Measurements from ENCODE around the gene TRIM17. TPM values are rescaled to one million over a fixed set of nuclear protein-coding genes. Genes with fewer than 3 reads are reported as not detected.

TRIM17 gene
- total and polyA plus RNA-seq, 9 of the 15 experiments (the other 6 are each of a cell fraction or from before 2014, with no cell fraction given) = not detected

DNA sequence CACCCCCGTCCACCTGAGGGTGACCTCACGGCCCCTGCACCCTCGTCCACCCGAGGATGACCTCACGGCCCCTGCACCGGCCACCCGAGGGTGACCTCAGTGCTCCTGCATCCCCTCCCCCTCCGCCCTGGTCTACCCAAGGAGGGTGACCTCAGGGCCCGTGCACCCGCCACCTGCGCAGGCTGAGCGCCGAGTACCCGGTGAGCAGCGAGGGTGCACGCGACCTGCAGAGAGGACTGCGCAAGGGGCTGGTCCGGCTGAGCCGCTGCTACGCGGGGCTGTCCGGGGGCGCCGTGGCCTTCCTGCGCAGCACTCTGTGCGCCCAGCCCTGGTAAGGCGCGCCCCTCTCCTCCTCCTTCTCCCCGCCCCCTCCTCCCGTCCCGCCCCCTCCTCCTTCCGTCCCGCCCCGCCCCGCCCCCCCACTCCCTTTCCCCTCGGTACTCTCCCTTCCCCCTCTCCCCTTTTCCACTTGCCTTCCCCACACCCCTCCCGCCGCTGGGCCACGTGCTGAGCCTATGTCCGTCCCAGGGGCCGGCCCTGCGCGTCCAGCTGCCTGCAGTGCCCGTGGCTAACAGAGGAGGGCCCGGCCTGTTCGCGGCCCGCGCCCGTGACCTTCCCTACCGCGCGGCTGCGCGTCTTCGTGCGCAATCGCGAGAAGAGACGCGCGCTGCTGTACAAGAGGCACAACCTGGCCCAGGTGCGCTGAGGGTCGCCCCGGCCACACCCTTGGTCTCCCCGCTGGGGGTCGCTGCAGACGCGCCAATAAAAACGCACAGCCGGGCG is 38.4 kb downstream of the TRIM17 start (continued):
- TF ChIP-seq ATF1 (CRISPR knock-in tag; IDR thresholded peaks at IDR 0.05) (no peak), ATF1 (tag; IDR thresholded peaks at IDR 0.05) (no peak), CTBP1 (IDR thresholded peaks at IDR 0.05; ENCODE audit: borderline replicate concordance) (peak; percentile 50; the same call in 1 of the 2 replicates), USF2 (CRISPR knock-in tag; IDR thresholded peaks at IDR 0.05) (peak; percentile 72), CHD2 (IDR thresholded peaks at IDR 0.05; ENCODE audit: low read depth, low read length) (peak; percentile 84), CXXC5 (CRISPR knock-in tag; IDR thresholded peaks at IDR 0.05) (peak; percentile 65), HNRNPK (IDR thresholded peaks at IDR 0.05; ENCODE audit: low read depth, low read length, poor library complexity, severe bottlenecking) (peak; percentile 77), ZNF584 (CRISPR knock-in tag; IDR thresholded peaks at IDR 0.05; ENCODE audit: low read depth) (no peak), L3MBTL2 (IDR thresholded peaks at IDR 0.05) (peak; percentile 71), PCBP1 (IDR thresholded peaks at IDR 0.05; ENCODE audit: low read depth, low read length, poor library complexity, severe bottlenecking) (peak; percentile 84), POLR2G (IDR thresholded peaks at IDR 0.05; ENCODE audit: low read depth, low read length) (peak; percentile 64), EGR1 (conservative IDR thresholded peaks at IDR 0.05) (0 out of 2 replicates have a peak, but pooled peaks have one; percentile 12), FIP1L1 (IDR thresholded peaks at IDR 0.05; ENCODE audit: low read depth, low read length, poor library complexity, severe bottlenecking) (peak; percentile 20), HNRNPL (IDR thresholded peaks at IDR 0.05; ENCODE audit: low read depth, low read length) (peak; percentile 26; the same call in 1 of the 2 replicates), NR1H2 (CRISPR knock-in tag; IDR thresholded peaks at IDR 0.05) (no peak), ZNF174 (CRISPR knock-in tag; IDR thresholded peaks at IDR 0.05) (no peak)
- TF ChIP-seq, protein P1, sequence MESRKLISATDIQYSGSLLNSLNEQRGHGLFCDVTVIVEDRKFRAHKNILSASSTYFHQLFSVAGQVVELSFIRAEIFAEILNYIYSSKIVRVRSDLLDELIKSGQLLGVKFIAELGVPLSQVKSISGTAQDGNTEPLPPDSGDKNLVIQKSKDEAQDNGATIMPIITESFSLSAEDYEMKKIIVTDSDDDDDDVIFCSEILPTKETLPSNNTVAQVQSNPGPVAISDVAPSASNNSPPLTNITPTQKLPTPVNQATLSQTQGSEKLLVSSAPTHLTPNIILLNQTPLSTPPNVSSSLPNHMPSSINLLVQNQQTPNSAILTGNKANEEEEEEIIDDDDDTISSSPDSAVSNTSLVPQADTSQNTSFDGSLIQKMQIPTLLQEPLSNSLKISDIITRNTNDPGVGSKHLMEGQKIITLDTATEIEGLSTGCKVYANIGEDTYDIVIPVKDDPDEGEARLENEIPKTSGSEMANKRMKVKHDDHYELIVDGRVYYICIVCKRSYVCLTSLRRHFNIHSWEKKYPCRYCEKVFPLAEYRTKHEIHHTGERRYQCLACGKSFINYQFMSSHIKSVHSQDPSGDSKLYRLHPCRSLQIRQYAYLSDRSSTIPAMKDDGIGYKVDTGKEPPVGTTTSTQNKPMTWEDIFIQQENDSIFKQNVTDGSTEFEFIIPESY (CRISPR knock-in tag; IDR thresholded peaks at IDR 0.05) = peak; percentile 98
- TF ChIP-seq, protein P2, sequence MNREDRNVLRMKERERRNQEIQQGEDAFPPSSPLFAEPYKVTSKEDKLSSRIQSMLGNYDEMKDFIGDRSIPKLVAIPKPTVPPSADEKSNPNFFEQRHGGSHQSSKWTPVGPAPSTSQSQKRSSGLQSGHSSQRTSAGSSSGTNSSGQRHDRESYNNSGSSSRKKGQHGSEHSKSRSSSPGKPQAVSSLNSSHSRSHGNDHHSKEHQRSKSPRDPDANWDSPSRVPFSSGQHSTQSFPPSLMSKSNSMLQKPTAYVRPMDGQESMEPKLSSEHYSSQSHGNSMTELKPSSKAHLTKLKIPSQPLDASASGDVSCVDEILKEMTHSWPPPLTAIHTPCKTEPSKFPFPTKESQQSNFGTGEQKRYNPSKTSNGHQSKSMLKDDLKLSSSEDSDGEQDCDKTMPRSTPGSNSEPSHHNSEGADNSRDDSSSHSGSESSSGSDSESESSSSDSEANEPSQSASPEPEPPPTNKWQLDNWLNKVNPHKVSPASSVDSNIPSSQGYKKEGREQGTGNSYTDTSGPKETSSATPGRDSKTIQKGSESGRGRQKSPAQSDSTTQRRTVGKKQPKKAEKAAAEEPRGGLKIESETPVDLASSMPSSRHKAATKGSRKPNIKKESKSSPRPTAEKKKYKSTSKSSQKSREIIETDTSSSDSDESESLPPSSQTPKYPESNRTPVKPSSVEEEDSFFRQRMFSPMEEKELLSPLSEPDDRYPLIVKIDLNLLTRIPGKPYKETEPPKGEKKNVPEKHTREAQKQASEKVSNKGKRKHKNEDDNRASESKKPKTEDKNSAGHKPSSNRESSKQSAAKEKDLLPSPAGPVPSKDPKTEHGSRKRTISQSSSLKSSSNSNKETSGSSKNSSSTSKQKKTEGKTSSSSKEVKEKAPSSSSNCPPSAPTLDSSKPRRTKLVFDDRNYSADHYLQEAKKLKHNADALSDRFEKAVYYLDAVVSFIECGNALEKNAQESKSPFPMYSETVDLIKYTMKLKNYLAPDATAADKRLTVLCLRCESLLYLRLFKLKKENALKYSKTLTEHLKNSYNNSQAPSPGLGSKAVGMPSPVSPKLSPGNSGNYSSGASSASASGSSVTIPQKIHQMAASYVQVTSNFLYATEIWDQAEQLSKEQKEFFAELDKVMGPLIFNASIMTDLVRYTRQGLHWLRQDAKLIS (CRISPR knock-in tag; IDR thresholded peaks at IDR 0.05) = no peak
- TF ChIP-seq, protein P3, sequence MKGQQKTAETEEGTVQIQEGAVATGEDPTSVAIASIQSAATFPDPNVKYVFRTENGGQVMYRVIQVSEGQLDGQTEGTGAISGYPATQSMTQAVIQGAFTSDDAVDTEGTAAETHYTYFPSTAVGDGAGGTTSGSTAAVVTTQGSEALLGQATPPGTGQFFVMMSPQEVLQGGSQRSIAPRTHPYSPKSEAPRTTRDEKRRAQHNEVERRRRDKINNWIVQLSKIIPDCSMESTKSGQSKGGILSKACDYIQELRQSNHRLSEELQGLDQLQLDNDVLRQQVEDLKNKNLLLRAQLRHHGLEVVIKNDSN (CRISPR knock-in tag; IDR thresholded peaks at IDR 0.05) = peak; percentile 81
- TF ChIP-seq, protein P4, sequence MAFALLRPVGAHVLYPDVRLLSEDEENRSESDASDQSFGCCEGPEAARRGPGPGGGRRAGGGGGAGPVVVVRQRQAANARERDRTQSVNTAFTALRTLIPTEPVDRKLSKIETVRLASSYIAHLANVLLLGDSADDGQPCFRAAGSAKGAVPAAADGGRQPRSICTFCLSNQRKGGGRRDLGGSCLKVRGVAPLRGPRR (CRISPR knock-in tag; IDR thresholded peaks at IDR 0.05) = no peak

Data from K562 (cell line).